SK-N-SH (cell line): ENCODE measurements around the gene C13orf42. TPM values are rescaled to one million over a fixed set of nuclear protein-coding genes. Genes with fewer than 3 reads are reported as not detected.

Source experiments
- CTCF ChIA-PET: fragments of 300-600, 350-600 bp; formaldehyde crosslinking; extraction: SDS; loops from one replicate; lab custom pipeline; 2021; lab: Yijun Ruan, JAX
- POLR2A ChIA-PET: fragments of 350-600 bp; sonication (Branson Sonifier 250); formaldehyde crosslinking; extraction: SDS; loops from one replicate; lab custom pipeline; 2020; ENCODE audit warnings: antibody characterized with exemption, inconsistent platforms; lab: Yijun Ruan, JAX
- DNase-seq: peaks from one replicate; pipeline ENCODE4 v3.0.0; 2012
- H2AFZ ChIP-seq: fragments of 200-600 bp; sonication (generic); 2 replicates; pipeline ENCODE4 v1.8.1; 2016; ENCODE audit warnings: antibody characterized with exemption, mild to moderate bottlenecking, low read depth
- H3F3A ChIP-seq: fragments of 200-600 bp; sonication (generic); replicated peaks from 2 replicates; pipeline ENCODE3; 2016; ENCODE audit warnings: antibody characterized with exemption, mild to moderate bottlenecking; ENCODE audit not compliant: insufficient read depth
- H3K27ac ChIP-seq, 2 experiments: fragments of 200-500 bp in 1 of 2; fragments of 200-600 bp in 1 of 2; sonication (Bioruptor generic) in 1 of 2; sonication (generic), shearing (Covaris generic) in 1 of 2; 2 replicates each; pipeline versions ENCODE4 v1.5.1 to v1.6.1; 2014 to 2016; ENCODE audit warnings: low read depth in 2 of 2, inconsistent platforms in 1 of 2, low read length in 1 of 2, mild to moderate bottlenecking in 1 of 2, mixed read lengths in 1 of 2
- H3K27me3 ChIP-seq: fragments of 200-600 bp; sonication (generic), shearing (Covaris generic); 2 replicates; pipeline ENCODE4 v1.6.1; 2016; ENCODE audit warnings: mixed run types; ENCODE audit not compliant: insufficient read depth
- H3K36me3 ChIP-seq, 2 experiments: fragments of 200-500 bp in 1 of 2; fragments of 200-600 bp in 1 of 2; sonication (Bioruptor generic) in 1 of 2; sonication (generic) in 1 of 2; replicated peaks in 1 of 2; 2 replicates each; pipeline versions ENCODE3 to v1.5.1; 2014 to 2016; ENCODE audit warnings: low read length in 1 of 2, mild to moderate bottlenecking in 1 of 2; ENCODE audit not compliant: insufficient read depth in 2 of 2, control insufficient read depth in 1 of 2
- H3K4me1 ChIP-seq, 2 experiments: fragments of 200-500 bp in 1 of 2; fragments of 200-600 bp in 1 of 2; sonication (Bioruptor generic) in 1 of 2; sonication (generic), shearing (Covaris generic) in 1 of 2; 2 replicates each; pipeline versions ENCODE4 v1.5.1 to v1.6.1; 2014 to 2016; ENCODE audit warnings: low read depth in 1 of 2, low read length in 1 of 2, mixed run types in 1 of 2; ENCODE audit not compliant: insufficient read depth in 2 of 2, control insufficient read depth in 1 of 2
- H3K4me2 ChIP-seq: fragments of 200-600 bp; sonication (generic), shearing (Covaris generic); 2 replicates; pipeline ENCODE4 v1.6.1; 2017; ENCODE audit warnings: mixed run types
- H3K4me3 ChIP-seq, 2 experiments: fragments of 200-500 bp in 1 of 2; fragments of 200-600 bp in 1 of 2; sonication (Bioruptor generic) in 1 of 2; sonication (generic), shearing (Covaris generic) in 1 of 2; 2 replicates each; pipeline versions ENCODE4 v1.5.1 to v1.8.1; 2014 to 2016; ENCODE audit warnings: low read depth in 2 of 2, inconsistent platforms in 1 of 2, low read length in 1 of 2, mild to moderate bottlenecking in 1 of 2, mixed read lengths in 1 of 2, moderate library complexity in 1 of 2
- H3K79me2 ChIP-seq: fragments of 200-600 bp; sonication (generic); 2 replicates; pipeline ENCODE4 v1.8.1; 2017; ENCODE audit warnings: mild to moderate bottlenecking; ENCODE audit not compliant: insufficient read depth
- H3K9ac ChIP-seq: fragments of 200-600 bp; sonication (generic); 2 replicates; pipeline ENCODE4 v1.6.1; 2017; ENCODE audit warnings: mixed run types
- H3K9me2 ChIP-seq: fragments of 200-600 bp; sonication (generic); 2 replicates; pipeline ENCODE4 v1.6.1; 2017; ENCODE audit warnings: mixed run types
- H3K9me3 ChIP-seq: fragments of 200-600 bp; sonication (generic); 2 replicates; pipeline ENCODE4 v1.6.1; 2017; ENCODE audit warnings: mixed run types, mild to moderate bottlenecking, moderate library complexity
- H4K20me1 ChIP-seq: fragments of 200-600 bp; sonication (generic); 2 replicates; pipeline ENCODE4 v1.6.1; 2017; ENCODE audit warnings: mild to moderate bottlenecking, mixed run types; ENCODE audit not compliant: insufficient read depth
- CHD2 ChIP-seq: fragments of 150-350 bp; IDR thresholded peaks from 2 replicates; pipeline ENCODE4 v1.6.1; 2018; ENCODE audit warnings: low read length; ENCODE audit not compliant: partially characterized antibody
- CTCF ChIP-seq: fragments of 200-600 bp; sonication (generic); IDR thresholded peaks from 2 replicates; pipeline ENCODE4 v1.6.1; 2017; ENCODE audit warnings: antibody characterized with exemption, mild to moderate bottlenecking, moderate library complexity
- ELF1 ChIP-seq: IDR thresholded peaks from 2 replicates; pipeline ENCODE4 v1.4.0; 2012
- EP300 ChIP-seq, 2 experiments: IDR thresholded peaks; 2 replicates each; pipeline versions ENCODE4 v1.4.0 to v1.6.1; 2012; ENCODE audit warnings: borderline replicate concordance in 1 of 2, low read depth in 1 of 2, low read length in 1 of 2
- FOSL2 ChIP-seq: IDR thresholded peaks from 2 replicates; pipeline ENCODE4 v1.4.0; 2012; ENCODE audit warnings: low read depth, mild to moderate bottlenecking, moderate library complexity, borderline replicate concordance
- JUND ChIP-seq: IDR thresholded peaks from 2 replicates; pipeline ENCODE4 v1.4.0; 2012
- MAX ChIP-seq: IDR thresholded peaks from 2 replicates; pipeline ENCODE4 v1.4.0; 2012; ENCODE audit warnings: low read depth
- MXI1 ChIP-seq: IDR thresholded peaks from 2 replicates; pipeline ENCODE4 v1.6.1; 2012; ENCODE audit warnings: mild to moderate bottlenecking, low read depth, low read length, improper control_type of control experiment
- POLR2AphosphoS5 ChIP-seq: IDR thresholded peaks from 2 replicates; pipeline ENCODE4 v1.6.1; 2012; ENCODE audit warnings: low read depth, low read length
- TAF1 ChIP-seq: IDR thresholded peaks from 2 replicates; pipeline ENCODE4 v1.6.1; 2012; ENCODE audit warnings: low read depth, mild to moderate bottlenecking, low read length, moderate library complexity, borderline replicate concordance
- TCF12 ChIP-seq: IDR thresholded peaks from 2 replicates; pipeline ENCODE4 v1.4.0; 2012
- TEAD4 ChIP-seq: IDR thresholded peaks from 2 replicates; pipeline ENCODE4 v1.4.0; 2012; ENCODE audit warnings: mild to moderate bottlenecking, borderline replicate concordance; ENCODE audit not compliant: insufficient read depth
- USF2 ChIP-seq: fragments of 150-350 bp; IDR thresholded peaks from 2 replicates; pipeline ENCODE4 v1.6.1; 2017; ENCODE audit warnings: antibody characterized with exemption, low read length, low read depth, borderline replicate concordance
- WGBS: methylation state at CpG from one replicate; pipeline ENCODE4 v1.1.6; 2017; ENCODE audit warnings: low lambda C conversion rate; 5-methylcytosine and 5-hydroxymethylcytosine counted together
- polyA plus RNA-seq, 3 experiments: library from polyadenylated mRNA; depleted of rRNA; stranded (reverse); fragments of >200 nt; gene quantifications; 2 replicates each; pipeline ENCODE4 v1.2.3, GENCODE V29; 2012
- TF ChIP-seq, protein P1 (sequence below): IDR thresholded peaks from 2 replicates; pipeline ENCODE4 v1.4.0; 2012; ENCODE audit warnings: low read depth, borderline replicate concordance

C13orf42 gene
- polyA plus RNA-seq, 1 of the 3 experiments (the other 2 are of a cell fraction): not detected

DNA sequence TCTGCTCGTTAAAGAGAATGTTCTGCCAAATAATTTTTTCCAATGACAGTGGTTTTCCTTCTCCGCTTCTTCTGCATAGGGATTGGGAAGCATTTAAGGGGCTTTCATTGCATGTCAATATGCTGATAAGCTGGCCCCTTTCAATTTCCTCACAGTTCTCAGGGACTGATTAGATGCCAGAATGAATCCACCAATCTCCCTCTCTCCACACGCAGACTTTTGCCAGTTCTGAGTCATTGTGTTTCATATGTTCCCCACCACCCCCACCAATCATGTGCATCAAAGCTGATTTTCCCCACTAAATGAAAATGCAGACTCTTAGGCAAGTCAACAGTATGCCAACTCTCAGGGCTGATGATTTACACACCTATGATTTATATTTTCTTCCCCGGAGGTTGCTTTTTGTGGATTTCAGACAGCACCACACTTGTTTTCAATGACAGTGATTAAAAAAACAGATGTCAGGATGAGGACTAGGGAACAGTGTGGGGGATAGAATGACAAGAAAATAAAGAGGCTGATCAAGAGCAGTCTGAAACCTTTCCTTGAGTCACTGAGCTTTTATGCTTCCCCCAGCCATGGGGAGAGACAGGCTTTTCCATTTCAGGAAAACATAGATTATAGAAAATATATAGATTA, 47.9 kb upstream of the C13orf42 start:
- H3K27ac ChIP-seq: no peak overlapping the region
- no peaks in the 10 kb centered on the region for H3K79me2 ChIP-seq
- no peaks in the 10 kb centered on the region for H3K9me3 ChIP-seq
- peak overlapping the region; percentile 27; the same call in 1 of the 2 replicates for H3K4me2 ChIP-seq
- no peaks in the 10 kb centered on the region for H3K36me3 ChIP-seq
- no peaks in the 10 kb centered on the region for H3K9me2 ChIP-seq
- CTCF ChIA-PET: interaction anchor here (0.7 to 2.1 kb wide), 5 partner anchors 10 to 146 kb away, joined by 3 to 9 read pairs (median 4); no protein-coding TSS in a partner anchor
- H3F3A ChIP-seq: no peaks in the 10 kb centered on the region
- POLR2A ChIA-PET: no interaction called here
- H4K20me1 ChIP-seq: no peaks in the 10 kb centered on the region
- 51% methylated on average over 4 of the region's 4 CpGs for WGBS
- no peak for TF ChIP-seq TCF12
- no peak for TF ChIP-seq CHD2
- no peak for TF ChIP-seq TAF1
- no peak for TF ChIP-seq ELF1
- no peak for TF ChIP-seq POLR2AphosphoS5
- TF ChIP-seq MAX: no peak
- no peak for TF ChIP-seq CTCF
- no peak for TF ChIP-seq TEAD4
- TF ChIP-seq, protein P1, sequence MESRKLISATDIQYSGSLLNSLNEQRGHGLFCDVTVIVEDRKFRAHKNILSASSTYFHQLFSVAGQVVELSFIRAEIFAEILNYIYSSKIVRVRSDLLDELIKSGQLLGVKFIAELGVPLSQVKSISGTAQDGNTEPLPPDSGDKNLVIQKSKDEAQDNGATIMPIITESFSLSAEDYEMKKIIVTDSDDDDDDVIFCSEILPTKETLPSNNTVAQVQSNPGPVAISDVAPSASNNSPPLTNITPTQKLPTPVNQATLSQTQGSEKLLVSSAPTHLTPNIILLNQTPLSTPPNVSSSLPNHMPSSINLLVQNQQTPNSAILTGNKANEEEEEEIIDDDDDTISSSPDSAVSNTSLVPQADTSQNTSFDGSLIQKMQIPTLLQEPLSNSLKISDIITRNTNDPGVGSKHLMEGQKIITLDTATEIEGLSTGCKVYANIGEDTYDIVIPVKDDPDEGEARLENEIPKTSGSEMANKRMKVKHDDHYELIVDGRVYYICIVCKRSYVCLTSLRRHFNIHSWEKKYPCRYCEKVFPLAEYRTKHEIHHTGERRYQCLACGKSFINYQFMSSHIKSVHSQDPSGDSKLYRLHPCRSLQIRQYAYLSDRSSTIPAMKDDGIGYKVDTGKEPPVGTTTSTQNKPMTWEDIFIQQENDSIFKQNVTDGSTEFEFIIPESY: no peak
- no peak for TF ChIP-seq MXI1
- TF ChIP-seq JUND: no peak
- no peak for TF ChIP-seq USF2
- no peak for TF ChIP-seq EP300 (IDR thresholded peaks at IDR 0.05; ENCODE audit: borderline replicate concordance in 1 of 2, low read depth in 1 of 2, low read length in 1 of 2)
- no peak for TF ChIP-seq FOSL2
- TF ChIP-seq, all 33 proteins: peak for 0
- H3K27me3 ChIP-seq: no peaks in the 10 kb centered on the region; the same call in 1 of the 2 replicates
- no peak overlapping the region for H3K4me3 ChIP-seq
- H3K9ac ChIP-seq: no peak overlapping the region
- H3K4me1 ChIP-seq: no peaks in the 10 kb centered on the region
- H2AFZ ChIP-seq: no peak overlapping the region
- DNase-seq: no peak
